ENCODE measurements around the gene DCC.

DCC gene

GRCh38 chr18:53521068-53521467 lies 1181.1 kb downstream of the DCC start:
- no peak for DNase-seq (ENCODE audit: low read depth)

- no peak for DNase-seq (ENCODE audit: low read depth)
Measured at GRCh38 chr18:53526101-53526870, 1186.3 kb downstream of the DCC start.

- no peak for DNase-seq (ENCODE audit: low read depth)
Measured at GRCh38 chr18:53527365-53527764, 1187.4 kb downstream of the DCC start.

- no peak for DNase-seq (ENCODE audit: low read depth)
Measured at GRCh38 chr18:53531187-53531586, 1191.2 kb downstream of the DCC start.

GRCh38 chr18:53531896-53532295 lies 1191.9 kb downstream of the DCC start:
- DNase-seq (ENCODE audit: low read depth), result no peak

GRCh38 chr18:53534203-53534602 lies 1194.2 kb downstream of the DCC start:
- DNase-seq (ENCODE audit: low read depth), result no peak

GRCh38 chr18:53534695-53535094 lies 1194.7 kb downstream of the DCC start:
- no peak for DNase-seq (ENCODE audit: low read depth)

- DNase-seq (ENCODE audit: low read depth), result no peak
Measured at GRCh38 chr18:53536908-53537307, 1196.9 kb downstream of the DCC start.

GRCh38 chr18:53541924-53542323 lies 1201.9 kb downstream of the DCC start:
- DNase-seq (ENCODE audit: low read depth), result no peak

GRCh38 chr18:53543711-53544110 lies 1203.7 kb downstream of the DCC start:
- no peak for DNase-seq (ENCODE audit: low read depth)

GRCh38 chr18:53544917-53545316 lies 1204.9 kb downstream of the DCC start:
- DNase-seq (ENCODE audit: low read depth), result no peak

GRCh38 chr18:53551868-53552426 lies 1212.0 kb downstream of the DCC start:
- no peak for DNase-seq (ENCODE audit: low read depth)

- DNase-seq (ENCODE audit: low read depth), result no peak
Measured at GRCh38 chr18:53553030-53553429, 1213.0 kb downstream of the DCC start.

GRCh38 chr18:53556450-53556849 lies 1216.5 kb downstream of the DCC start:
- DNase-seq (ENCODE audit: low read depth), result no peak

- DNase-seq (ENCODE audit: low read depth), result no peak
Measured at GRCh38 chr18:53560546-53560945, 1220.5 kb downstream of the DCC start.

- DNase-seq (ENCODE audit: low read depth), result no peak
Measured at GRCh38 chr18:53566626-53567025, 1226.6 kb downstream of the DCC start.

GRCh38 chr18:53567929-53568574 lies 1228.1 kb downstream of the DCC start:
- DNase-seq (ENCODE audit: low read depth), result no peak
